Activated naive CD8-positive, alpha-beta T cell treated with anti-CD3 and anti-CD28 coated beads, Interleukin-2, amount 50 U/mL, for 24 hours (primary cell): ENCODE results near the gene GRHL3.

ENCODE experiments used
- ATAC-seq: fragments of 150-1000 bp; cut with Tn5 transposase; one replicate; pipeline ENCODE4 v1.10.0; 2021
- DNase-seq: peaks from one replicate; pipeline ENCODE4 v3.0.0; 2021
- H3K27ac Mint-ChIP-seq: one replicate; pipeline ENCODE4 v1.8.0; 2021; ENCODE audit warnings: mild to moderate bottlenecking, mixed read lengths
- H3K27me3 Mint-ChIP-seq: one replicate; pipeline ENCODE4 v1.8.0; 2021; ENCODE audit warnings: mixed read lengths
- H3K36me3 Mint-ChIP-seq: one replicate; pipeline ENCODE4 v1.8.0; 2021; ENCODE audit warnings: low read depth, mixed read lengths
- H3K4me1 Mint-ChIP-seq: one replicate; pipeline ENCODE4 v1.8.0; 2021; ENCODE audit warnings: mixed read lengths
- H3K4me3 Mint-ChIP-seq: one replicate; pipeline ENCODE4 v1.8.0; 2021; ENCODE audit warnings: mild to moderate bottlenecking, moderate library complexity, mixed read lengths
- H3K9me3 Mint-ChIP-seq: one replicate; pipeline ENCODE4 v1.8.0; 2021; ENCODE audit warnings: mixed read lengths

GRHL3 gene

DNA sequence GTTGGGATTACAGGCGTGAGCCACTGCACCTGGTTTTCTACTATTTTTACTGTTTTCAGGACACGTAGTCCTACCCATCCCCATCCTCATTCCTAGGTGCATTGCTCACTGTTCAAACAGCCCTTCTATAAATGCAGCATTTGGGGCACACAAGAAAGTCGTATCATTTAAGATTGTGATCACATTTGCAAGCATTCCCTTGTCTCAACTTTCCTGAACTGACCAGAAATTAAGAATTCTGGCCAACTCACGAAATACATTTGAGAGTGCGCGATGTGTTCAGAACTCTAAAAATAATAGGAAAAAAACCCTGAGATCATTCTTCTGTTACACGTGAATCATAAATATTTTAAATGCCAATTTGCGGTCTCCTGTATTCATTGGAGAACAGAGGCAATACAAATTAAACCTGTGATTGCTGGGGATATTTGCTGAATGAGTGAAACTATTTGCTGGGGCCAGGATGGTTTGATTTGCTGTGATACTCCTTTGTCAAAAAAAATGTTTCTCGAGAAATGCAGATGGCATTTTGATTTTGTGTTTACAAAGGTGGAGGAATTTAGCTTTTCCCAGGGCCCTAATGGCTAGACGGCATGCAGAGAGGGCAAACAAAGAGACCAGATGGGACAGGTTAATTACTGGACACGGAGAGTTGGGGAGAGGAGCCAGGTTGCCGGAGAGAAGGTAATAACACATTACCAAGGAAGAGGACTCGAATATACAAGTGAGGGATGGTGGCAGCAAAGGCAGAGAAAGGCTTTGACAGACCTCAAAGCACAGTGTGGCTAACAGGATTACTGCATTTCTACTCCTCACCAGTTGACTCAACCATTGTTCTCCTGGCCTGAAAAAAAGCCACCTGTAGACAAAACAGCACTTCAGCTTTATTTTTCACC is 56.0 kb downstream of the GRHL3 start:
- Mint-ChIP-seq H3K4me1 (peaks cover 3% of the 10 kb centered on the region), H3K36me3 (no peaks in the 10 kb centered on the region), H3K27me3 (no peaks in the 10 kb centered on the region), H3K9me3 (no peaks in the 10 kb centered on the region), H3K4me3 (no peak overlapping the region), H3K27ac (no peak overlapping the region)
- ATAC-seq (no peak), DNase-seq (no peak)

DNA sequence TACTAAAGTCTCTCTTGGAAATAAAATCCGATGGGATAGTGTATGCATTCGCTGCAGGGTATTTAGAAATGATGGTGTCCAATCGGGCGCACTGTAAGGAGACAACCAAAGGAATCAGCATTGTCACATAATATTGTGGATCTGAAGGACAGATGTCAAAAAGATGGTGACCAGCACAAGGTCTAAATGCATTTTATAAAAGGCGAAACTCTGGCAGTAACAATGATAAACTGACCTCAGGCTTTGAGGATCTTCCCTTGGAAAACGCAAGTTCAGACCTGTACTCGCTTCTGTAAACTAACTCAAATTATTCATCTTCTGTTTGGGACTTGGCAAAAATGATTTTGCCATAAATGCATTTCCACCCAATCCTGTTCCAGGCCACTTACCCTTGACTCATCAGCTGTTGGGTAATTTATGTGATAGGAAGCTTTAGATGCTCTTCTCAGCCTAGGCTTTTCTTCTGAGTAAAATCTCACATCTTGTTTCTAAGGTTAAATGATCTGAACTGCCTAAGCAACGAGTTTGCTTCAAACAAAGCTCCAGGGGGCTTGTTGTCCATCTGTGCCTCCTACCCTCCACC is 60.7 kb downstream of the GRHL3 start:
- ATAC-seq (no peak), DNase-seq (no peak)
- Mint-ChIP-seq H3K9me3 (no peaks in the 10 kb centered on the region), H3K4me1 (peaks cover 9% of the 10 kb centered on the region), H3K27me3 (no peaks in the 10 kb centered on the region), H3K27ac (no peak overlapping the region), H3K4me3 (no peak overlapping the region), H3K36me3 (peaks cover 5% of the 10 kb centered on the region)

DNA sequence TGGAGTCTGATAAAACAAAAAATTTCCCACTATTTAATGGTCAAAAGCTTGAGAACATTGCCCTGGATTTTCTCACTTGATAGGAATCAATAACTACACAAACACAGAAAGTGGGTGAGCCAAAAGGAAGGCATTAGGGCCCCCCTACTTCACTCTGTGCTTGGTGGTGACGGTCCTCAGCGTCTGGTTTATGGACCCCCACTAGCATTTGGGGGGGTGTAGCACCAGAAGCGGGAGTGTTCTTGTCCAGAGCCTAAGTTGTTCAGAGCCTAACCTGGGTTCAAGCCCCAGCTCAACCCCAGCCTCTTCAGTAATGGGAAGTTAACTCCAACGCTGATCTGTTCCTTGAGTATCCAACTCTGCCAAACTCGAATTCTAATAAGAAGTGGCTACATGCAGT is 61.4 kb downstream of the GRHL3 start:
- ATAC-seq: no peak
- Mint-ChIP-seq H3K36me3 (peaks cover 5% of the 10 kb centered on the region), H3K4me1 (peaks cover 15% of the 10 kb centered on the region), H3K9me3 (no peaks in the 10 kb centered on the region), H3K4me3 (no peak overlapping the region), H3K27ac (no peak overlapping the region), H3K27me3 (no peaks in the 10 kb centered on the region)
- no peak for DNase-seq

DNA sequence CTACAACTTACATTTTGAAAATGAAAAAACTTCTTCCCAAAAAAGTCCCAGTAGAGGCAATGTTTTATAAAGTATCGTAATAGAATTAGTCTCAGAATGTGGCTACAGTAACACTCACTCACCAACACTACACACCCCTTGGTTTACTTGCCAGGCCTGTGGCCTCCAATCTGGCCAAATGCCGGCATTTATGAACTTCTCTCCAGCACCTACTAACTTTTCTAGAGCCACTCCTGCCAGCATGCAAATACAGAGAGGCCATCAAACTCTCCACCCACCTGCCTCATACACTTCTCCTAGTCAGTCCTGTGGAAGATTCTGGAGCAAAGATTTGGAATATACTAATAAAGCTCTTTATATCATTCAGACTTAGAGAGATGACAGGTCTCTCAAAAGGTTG is 62.1 kb downstream of the GRHL3 start:
- Mint-ChIP-seq H3K27ac (no peak overlapping the region), H3K4me3 (no peak overlapping the region), H3K4me1 (peaks cover 22% of the 10 kb centered on the region), H3K9me3 (no peaks in the 10 kb centered on the region), H3K36me3 (peaks cover 5% of the 10 kb centered on the region), H3K27me3 (no peaks in the 10 kb centered on the region)
- ATAC-seq (no peak), DNase-seq (no peak)

DNA sequence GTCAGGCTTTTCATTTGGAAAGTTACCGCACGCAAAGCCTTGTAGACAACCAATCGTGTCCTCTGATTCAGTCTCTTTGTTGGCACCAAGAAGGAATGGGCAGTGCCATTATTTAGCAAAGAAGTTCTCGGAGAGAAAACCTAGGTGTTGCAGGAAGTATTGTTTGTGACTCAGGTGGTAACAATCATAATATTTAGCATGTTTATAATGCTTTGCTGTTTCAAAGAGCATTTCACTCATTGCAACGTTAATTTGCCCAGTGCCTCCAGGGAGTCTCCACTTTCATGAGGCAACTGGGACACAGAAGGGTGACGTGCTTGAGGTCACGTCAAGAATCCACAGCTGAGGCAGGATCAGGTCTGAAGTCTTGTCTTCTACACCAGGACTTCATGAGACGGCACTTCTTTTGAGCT is 63.0 kb downstream of the GRHL3 start:
- no peak for DNase-seq
- H3K36me3 Mint-ChIP-seq: peaks cover 5% of the 10 kb centered on the region

DNA sequence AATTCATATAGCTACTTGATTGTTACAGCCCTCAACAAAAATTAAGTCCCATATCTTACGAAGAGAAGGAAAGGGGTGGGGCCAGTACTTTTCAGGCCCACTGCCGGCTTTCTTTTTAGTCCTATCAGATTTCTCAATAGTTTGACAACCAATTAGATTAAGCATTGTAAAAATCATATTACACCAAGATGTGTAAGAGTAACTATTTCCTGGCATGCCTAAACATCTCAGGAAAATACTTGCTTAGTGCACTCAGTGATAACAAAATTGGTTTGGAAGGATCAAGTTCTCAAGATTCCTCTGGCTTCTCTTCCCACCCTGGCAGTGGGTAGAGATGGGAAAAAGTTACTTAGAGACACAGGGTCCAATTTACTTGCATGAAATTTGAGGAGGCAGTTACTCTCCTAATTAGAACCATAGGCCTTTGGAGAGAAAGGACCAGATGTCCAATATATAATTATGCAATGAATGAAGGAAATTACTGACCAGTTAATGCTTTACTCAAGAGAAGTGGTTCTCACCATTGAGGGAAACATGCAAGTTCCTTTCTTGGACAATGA is 64.3 kb downstream of the GRHL3 start:
- no peak overlapping the region for H3K27ac Mint-ChIP-seq
- no peak for DNase-seq
- no peaks in the 10 kb centered on the region for H3K9me3 Mint-ChIP-seq
- H3K4me3 Mint-ChIP-seq: no peak overlapping the region
- H3K4me1 Mint-ChIP-seq: peaks cover 28% of the 10 kb centered on the region
- H3K36me3 Mint-ChIP-seq: peaks cover 5% of the 10 kb centered on the region
- no peaks in the 10 kb centered on the region for H3K27me3 Mint-ChIP-seq
- no peak for ATAC-seq

More for the DNA sequence above, 63.0 kb downstream of the GRHL3 start:
- H3K4me1 Mint-ChIP-seq: peaks cover 28% of the 10 kb centered on the region
- no peak overlapping the region for H3K27ac Mint-ChIP-seq
- no peaks in the 10 kb centered on the region for H3K9me3 Mint-ChIP-seq
- H3K27me3 Mint-ChIP-seq: no peaks in the 10 kb centered on the region
- ATAC-seq: no peak
- no peak overlapping the region for H3K4me3 Mint-ChIP-seq

DNA sequence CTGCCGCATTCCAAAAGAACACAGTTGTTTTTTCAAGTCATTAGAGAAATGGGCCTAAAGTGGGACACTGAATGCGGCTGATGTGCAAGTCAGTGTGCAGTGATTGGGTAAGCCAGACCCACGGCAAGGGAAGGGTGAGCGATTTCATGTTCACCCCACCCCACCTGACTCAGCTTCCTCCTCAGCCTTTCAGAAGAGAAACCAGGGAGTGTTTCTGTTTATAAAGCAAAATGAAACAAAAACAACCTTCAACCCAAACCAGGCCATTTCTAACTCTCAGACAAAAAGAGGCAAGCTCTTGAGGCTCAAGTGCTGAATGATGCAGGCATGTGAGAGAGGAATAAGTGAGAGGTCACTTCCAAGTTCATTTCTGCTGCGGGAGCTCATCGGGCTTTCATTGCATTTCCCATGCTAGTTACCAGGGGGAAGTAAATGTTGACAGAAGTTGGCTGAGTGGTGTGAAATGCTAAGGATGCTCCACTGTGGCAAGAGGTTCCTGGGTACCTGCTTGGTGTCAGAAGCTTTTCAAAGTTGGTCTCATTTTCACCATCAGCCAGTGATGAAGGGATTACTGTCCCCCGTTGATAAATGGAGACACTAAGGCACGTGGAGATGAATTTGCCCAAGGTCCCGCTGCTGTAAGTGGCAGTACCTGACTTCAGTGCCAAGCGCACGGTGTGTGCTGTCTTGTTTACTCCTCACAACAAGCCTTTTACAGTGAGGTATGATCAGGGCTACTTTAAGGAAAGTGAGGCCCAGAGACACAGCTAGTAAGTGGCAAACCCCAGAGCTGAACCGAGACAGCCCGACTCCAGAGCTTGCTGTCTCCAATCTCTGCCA is 65.3 kb downstream of the GRHL3 start:
- Mint-ChIP-seq H3K27ac (no peak overlapping the region), H3K9me3 (no peaks in the 10 kb centered on the region), H3K4me3 (no peak overlapping the region), H3K27me3 (no peaks in the 10 kb centered on the region), H3K36me3 (peaks cover 5% of the 10 kb centered on the region), H3K4me1 (peaks cover 28% of the 10 kb centered on the region)
- DNase-seq (peak; percentile 35), ATAC-seq (peak; percentile 77)

DNA sequence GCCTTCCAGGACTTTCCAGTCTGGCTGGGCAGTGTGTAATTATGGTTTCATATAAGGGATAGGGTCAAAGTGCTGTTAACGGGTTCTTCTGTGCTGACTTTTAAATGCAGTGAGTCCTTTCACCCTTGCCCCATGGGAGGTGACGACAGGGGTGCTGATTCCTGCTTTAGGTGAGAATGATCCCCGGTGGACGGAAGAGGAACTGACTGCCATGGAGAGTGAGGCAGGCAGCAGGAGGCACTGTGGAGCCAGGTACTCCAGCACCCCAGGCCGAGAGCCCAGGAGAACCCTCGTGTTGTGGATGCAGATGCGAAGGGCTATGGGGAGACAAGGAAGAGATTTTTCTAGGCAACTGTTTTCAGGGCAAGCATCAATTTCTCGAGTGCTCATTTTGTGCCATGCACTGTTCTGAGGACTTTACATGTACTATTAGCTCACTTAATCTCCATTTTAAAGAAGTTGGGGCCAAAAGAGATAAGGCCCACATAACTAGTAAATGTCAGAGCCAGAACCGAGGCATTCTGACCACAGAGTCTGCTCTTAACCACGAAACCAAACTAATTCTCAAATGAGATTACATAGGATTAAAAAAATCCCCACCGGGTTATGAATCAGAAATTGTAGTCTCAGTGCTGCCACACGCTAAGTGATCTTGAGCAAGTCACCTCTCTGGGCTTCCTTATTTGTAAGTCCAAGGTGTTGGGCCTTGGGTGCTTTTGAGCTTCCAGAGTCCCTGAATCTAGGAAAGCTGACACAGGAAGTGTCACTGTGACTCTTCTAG is 66.2 kb downstream of the GRHL3 start:
- H3K27ac Mint-ChIP-seq: peak overlapping the region; percentile 14
- peaks cover 9% of the 10 kb centered on the region for H3K36me3 Mint-ChIP-seq
- ATAC-seq: peak; percentile 65
- no peaks in the 10 kb centered on the region for H3K27me3 Mint-ChIP-seq
- H3K4me1 Mint-ChIP-seq: peaks cover 28% of the 10 kb centered on the region
- H3K4me3 Mint-ChIP-seq: peak overlapping the region; percentile 24
- peak; percentile 41 for DNase-seq
- H3K9me3 Mint-ChIP-seq: no peaks in the 10 kb centered on the region

DNA sequence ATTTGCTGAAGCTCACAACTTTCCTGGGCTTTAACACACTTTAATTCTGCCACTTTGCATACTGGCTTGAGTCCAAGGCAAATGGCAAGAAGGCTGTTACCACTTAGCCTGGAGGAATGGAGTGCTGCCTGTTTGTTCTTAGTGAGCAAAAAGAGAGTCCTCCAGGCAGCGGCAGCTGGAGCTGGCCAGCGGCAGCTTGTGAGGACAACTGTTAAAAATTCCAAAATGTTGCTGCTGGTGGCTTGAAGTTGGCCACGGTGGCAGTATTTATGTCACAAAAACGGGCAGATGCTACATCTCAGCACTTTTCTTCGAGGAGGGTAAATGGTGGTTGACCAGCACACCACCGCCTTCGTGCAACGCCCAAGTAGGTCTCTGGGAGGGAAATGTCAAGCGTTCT is 67.1 kb downstream of the GRHL3 start:
- peaks cover 36% of the 10 kb centered on the region for H3K4me1 Mint-ChIP-seq
- H3K36me3 Mint-ChIP-seq: peaks cover 10% of the 10 kb centered on the region
- H3K27ac Mint-ChIP-seq: no peak overlapping the region
- ATAC-seq (no peak), DNase-seq (no peak)
- no peaks in the 10 kb centered on the region for H3K9me3 Mint-ChIP-seq
- no peak overlapping the region for H3K4me3 Mint-ChIP-seq
- no peaks in the 10 kb centered on the region for H3K27me3 Mint-ChIP-seq

DNA sequence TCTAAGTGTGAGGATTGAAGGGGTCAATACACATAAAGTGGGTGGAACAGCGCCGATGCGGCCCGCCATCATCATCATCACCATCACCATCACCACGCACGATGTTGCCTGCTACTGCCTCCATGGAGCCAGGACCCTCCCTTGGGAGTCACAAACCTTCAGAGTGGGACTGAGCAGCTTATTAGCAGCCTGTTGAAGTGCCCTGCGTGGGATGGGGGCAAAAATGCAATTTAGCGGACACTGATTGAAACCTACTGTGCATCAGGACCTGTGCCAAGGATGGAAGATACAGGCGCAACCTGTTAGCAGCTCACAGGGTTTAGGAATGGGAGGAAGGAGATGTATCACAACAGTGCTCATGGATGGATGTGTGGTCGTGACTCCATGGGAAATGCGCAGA is 67.8 kb downstream of the GRHL3 start:
- no peaks in the 10 kb centered on the region for H3K9me3 Mint-ChIP-seq
- H3K4me3 Mint-ChIP-seq: no peak overlapping the region
- peaks cover 43% of the 10 kb centered on the region for H3K4me1 Mint-ChIP-seq
- DNase-seq (no peak), ATAC-seq (no peak)
- H3K27me3 Mint-ChIP-seq: no peaks in the 10 kb centered on the region
- H3K27ac Mint-ChIP-seq: no peak overlapping the region
- peaks cover 7% of the 10 kb centered on the region for H3K36me3 Mint-ChIP-seq

DNA sequence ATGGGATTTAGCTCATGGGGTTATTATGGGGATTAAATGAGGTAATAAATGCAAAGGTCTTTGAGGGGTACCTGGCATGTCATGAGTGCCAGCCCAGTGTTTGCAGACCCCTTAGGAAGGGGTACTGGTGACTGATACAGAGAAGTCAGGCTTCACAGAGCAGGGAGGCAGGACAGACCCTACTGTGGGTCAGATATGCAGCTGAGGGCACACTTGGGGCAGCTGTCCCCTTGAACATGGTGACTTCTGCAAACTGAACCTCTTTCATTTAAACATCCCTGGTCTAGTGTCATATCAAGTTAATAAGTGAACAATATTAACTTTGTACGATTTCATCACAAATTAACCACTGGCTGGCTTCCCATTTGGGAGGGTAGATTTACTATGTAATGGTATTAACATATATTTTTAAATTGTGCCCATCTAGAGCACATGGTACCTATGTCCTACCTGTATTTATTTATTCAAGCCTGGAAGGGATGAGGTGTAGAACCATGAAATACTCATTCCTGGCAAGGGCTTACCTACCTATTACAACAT is 68.5 kb downstream of the GRHL3 start:
- H3K4me1 Mint-ChIP-seq: peaks cover 51% of the 10 kb centered on the region

DNA sequence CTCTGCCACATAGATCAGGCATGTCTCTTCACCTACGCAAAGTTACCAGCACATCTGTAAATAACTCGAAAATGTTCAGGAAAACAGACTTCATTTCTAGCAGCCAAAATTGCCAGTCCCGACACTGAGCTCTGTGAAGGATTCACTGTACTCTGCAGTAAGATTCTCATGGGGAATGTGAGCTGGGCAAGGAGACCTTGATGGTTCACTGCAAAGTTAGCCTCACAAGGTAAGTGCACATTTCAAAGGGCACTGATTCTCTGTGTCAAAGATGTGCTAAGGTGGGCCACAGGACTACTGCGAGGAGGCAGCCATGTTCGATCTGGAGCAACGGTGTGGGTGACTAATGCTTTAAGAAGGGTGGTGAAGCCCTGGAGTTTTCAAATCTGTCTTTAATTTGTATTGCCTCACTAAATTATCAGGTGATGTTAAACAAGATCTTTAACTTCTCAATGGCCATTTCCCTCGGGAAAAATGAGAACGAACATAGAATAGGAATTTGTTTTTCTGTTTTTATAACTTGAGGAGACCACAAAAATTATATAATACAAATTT is 69.3 kb downstream of the GRHL3 start:
- H3K27ac Mint-ChIP-seq: no peak overlapping the region
- no peak for ATAC-seq
- no peak for DNase-seq
- H3K4me3 Mint-ChIP-seq: no peak overlapping the region
- H3K27me3 Mint-ChIP-seq: no peaks in the 10 kb centered on the region
- peaks cover 7% of the 10 kb centered on the region for H3K36me3 Mint-ChIP-seq
- H3K4me1 Mint-ChIP-seq: peaks cover 58% of the 10 kb centered on the region
- no peaks in the 10 kb centered on the region for H3K9me3 Mint-ChIP-seq

More for the DNA sequence above, 68.5 kb downstream of the GRHL3 start:
- Mint-ChIP-seq H3K36me3 (peaks cover 7% of the 10 kb centered on the region), H3K4me3 (no peak overlapping the region), H3K27me3 (no peaks in the 10 kb centered on the region), H3K27ac (peak overlapping the region; percentile 24), H3K9me3 (no peaks in the 10 kb centered on the region)
- DNase-seq (no peak), ATAC-seq (no peak)

DNA sequence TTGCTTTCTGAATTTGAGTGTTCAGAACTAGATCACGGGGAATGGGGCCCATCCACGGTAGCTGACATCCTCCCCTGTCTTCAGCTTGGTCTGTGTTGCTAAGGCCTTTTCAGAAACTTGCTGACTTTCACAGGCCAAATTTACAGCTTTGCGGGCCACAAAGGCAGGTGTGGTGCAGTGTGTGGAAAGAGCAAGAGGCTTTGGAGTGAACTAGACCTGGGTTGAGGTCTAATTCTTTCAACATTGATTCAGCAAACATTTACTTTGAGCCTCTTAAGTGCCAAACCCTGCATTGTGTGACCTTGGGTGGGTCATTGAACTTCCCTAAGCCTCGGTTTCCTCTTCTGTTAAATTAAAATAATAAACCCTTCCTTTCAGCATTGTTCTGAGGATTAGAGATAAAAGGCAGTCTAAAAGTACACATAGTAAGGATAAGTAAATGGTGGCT is 70.1 kb downstream of the GRHL3 start:
- no peak for ATAC-seq
- peaks cover 59% of the 10 kb centered on the region for H3K4me1 Mint-ChIP-seq

More for the DNA sequence above, 70.1 kb downstream of the GRHL3 start:
- Mint-ChIP-seq H3K27me3 (no peaks in the 10 kb centered on the region), H3K4me3 (no peak overlapping the region), H3K9me3 (no peaks in the 10 kb centered on the region), H3K27ac (no peak overlapping the region), H3K36me3 (peaks cover 6% of the 10 kb centered on the region)
- no peak for DNase-seq
